NCI-H128 (cell line): ENCODE data around the gene DCAF11.
A peak's percentile ranks its signal among the peaks of the same experiment; 100 is the strongest.

Experiments
- DNase-seq: peaks from one replicate; lab custom pipeline; 2025; ENCODE audit not compliant: unreplicated experiment; lab: John Stamatoyannopoulos, UW

DCAF11 gene

GRCh38 chr14:24114532-24115421, at the start of gene DCAF11, which contains the start of gene NRL:
Gene DCAF11, plus strand, starts transcription at chr14:24114777. Its CDS starts 818 bp downstream, at chr14:24115595.
Gene NRL, minus strand, starts transcription at chr14:24114949. Its CDS starts 32,101 bp downstream, at chr14:24082848.
- DNase-seq = peak; percentile 97

DNA sequence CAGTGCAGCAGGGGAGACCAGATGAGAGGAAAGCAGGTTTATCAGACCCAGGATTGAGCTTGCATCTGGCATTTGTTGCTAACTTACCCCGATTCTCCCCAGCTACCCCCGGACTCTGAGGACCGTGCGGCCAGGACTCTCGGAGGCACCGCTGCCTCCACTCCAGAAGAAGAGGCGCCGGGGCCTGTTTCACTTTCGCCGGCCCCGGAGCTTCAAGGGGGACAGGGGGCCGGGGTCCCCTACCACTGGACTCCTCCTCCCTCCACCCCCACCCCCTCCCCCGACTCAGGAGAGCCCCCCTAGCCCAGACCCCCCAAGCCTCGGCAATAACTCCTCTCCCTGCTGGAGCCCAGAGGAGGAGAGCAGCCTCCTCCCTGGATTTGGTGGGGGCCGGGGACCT, 49.7 kb upstream of the DCAF11 start:
- no peak for DNase-seq

GRCh38 chr14:24065408-24065807, 49.2 kb upstream of the DCAF11 start:
- DNase-seq = no peak

DNA sequence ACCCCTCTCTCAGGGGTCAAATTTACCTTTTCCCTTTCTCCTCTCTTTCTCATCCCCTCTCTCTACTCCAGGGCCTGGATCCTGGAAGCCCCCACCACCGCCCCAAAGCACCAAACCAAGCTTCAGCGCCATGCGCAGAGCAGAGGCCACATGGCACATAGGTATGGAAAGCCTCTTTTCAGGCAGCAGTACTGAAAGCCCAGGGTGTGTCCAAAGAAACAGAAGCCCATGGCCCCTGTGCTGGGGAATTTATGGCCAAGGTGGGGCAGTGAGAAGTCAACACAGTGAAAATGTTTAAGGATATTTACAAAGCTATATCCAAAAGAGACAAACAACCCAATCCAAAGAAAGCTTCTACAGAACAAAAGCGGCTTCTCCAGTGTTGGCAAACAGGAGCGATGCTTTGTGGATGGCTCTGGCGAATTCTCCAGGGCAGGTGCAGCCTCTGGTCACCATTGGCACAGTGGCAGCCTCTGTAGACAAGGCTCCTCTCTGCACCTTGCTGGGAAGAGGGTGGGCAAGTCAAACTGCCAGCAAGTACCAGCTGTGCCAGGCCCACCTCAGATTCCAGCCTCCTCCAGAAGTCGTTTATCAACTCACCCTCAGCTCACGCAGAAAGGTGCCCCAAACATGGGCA, 48.0 kb upstream of the DCAF11 start:
- no peak for DNase-seq

GRCh38 chr14:24067133-24068082, 47.2 kb upstream of the DCAF11 start:
- DNase-seq = no peak

GRCh38 chr14:24068711-24069410, 45.7 kb upstream of the DCAF11 start:
- no peak for DNase-seq

DNA sequence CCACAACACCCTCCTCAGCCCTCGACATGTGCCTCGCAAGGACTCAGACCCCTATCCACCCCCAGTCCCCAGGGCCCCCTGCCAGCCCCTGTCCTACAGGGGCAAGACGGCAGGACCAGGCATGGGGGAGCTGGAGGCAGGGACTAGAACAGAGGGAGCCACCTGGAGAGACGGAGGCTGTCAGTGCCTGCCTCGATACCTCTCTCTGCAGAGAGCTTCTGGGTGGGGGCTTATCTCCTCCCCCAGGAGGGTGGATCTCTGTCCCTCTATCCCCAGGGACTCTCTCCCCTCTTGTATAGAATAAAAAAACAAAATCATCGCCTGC, 45.2 kb upstream of the DCAF11 start:
- DNase-seq = no peak

GRCh38 chr14:24070285-24071143, 44.1 kb upstream of the DCAF11 start:
- no peak for DNase-seq

DNA sequence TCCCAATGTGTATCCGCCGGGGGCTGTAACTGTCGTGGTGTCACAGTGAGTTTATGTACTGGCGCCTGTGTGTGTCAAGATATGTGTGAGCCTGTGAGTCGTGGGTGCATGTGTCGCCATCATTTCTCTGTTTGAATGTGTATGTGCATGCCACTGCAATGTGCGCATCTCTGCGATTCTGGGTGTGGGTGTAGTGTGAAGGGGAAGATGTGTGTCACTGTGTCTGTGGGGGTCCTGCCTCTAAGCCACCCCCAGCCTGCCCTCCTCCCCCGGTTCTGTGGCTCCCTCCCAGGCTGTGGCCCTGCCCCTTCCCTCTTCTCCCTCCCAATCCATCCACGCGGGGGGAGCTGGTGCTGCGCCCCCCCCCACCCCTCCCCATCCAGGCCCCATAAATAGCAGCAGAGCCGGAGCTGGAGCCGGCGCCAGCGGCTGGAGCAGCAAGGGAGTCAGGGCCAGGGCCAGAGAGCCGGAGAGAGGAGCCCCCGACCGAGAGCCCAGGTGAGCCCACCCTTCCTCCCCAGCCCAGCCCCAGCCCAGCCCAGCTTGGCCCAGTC, 43.4 kb upstream of the DCAF11 start, which contains the start of gene CPNE6:
Gene CPNE6 (plus strand): TSS at position 419 of the 554 bp plus-strand sequence. CDS start 1,375 bp downstream, outside the sequence.
- no peak for DNase-seq

DNA sequence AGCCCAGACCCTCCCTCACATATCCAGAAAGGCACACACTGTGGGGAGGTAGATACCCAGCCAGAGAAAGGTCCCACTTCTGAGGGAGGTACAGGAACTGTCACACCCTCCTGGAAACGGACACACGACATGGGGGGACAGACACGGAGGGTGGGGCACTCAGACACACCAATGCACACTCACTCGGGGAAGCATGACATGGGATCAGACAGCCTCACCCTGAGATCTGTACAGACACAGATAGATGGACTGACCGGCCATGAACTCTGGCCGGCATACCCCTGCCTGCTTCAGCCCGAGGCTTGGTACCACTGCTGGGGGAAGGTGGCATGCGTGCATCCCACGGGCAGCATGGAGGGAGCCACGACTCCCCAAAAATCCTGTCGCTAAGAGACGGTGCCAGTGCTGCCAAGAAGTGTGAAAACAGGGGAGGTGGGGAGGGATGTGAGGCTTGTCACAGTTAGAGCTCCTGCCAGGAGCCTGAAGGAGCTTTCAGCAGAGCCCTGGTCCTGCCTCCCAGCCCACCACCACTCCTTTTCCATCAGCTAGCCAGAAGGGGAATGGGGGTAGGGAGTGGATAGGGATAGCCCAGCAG, 42.6 kb upstream of the DCAF11 start:
- DNase-seq = no peak

- DNase-seq = no peak
Measured at GRCh38 chr14:24072436-24072835, 42.1 kb upstream of the DCAF11 start.

DNA sequence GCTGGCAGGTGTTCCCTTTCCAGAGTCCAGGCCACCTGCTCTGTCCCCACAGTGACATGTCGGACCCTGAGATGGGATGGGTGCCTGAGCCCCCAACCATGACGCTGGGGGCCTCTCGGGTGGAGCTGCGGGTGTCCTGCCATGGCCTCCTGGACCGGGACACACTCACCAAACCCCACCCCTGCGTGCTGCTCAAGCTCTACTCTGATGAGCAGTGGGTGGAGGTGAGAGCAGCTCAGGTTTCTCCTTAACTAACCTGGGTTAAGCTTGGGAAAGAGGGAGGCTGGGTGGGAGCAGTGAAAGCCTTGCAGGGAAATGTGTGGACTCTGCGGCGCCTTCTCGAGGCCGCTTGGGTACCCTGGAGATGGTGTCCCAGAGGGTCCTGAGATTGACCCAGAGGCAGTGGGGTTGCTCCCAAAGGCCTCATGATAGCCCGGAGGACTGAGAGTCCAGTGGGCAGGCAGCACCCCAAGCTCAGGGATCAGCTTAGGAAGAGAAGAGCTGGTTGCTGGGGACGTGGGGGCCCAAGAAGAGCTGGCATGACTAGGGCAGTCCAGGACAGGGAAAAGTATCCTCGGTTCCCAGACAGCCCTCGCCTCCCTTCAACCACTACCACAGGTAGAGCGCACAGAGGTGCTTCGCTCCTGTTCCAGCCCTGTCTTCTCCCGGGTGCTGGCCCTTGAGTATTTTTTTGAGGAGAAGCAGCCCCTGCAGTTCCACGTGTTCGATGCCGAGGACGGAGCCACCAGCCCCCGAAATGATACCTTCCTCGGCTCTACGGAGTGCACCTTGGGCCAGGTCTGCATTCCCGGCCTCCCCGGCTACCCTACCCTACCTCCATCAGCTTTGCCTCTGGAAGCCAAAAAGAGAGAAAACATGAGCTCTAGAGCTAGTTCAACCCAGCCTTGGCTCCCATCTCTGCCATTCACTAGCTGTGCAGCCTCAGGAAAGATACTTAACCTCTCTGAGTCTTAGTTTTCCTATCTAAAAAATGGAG, 41.4 kb upstream of the DCAF11 start:
- DNase-seq = no peak

GRCh38 chr14:24074625-24075484, 39.7 kb upstream of the DCAF11 start:
- DNase-seq = no peak

DNA sequence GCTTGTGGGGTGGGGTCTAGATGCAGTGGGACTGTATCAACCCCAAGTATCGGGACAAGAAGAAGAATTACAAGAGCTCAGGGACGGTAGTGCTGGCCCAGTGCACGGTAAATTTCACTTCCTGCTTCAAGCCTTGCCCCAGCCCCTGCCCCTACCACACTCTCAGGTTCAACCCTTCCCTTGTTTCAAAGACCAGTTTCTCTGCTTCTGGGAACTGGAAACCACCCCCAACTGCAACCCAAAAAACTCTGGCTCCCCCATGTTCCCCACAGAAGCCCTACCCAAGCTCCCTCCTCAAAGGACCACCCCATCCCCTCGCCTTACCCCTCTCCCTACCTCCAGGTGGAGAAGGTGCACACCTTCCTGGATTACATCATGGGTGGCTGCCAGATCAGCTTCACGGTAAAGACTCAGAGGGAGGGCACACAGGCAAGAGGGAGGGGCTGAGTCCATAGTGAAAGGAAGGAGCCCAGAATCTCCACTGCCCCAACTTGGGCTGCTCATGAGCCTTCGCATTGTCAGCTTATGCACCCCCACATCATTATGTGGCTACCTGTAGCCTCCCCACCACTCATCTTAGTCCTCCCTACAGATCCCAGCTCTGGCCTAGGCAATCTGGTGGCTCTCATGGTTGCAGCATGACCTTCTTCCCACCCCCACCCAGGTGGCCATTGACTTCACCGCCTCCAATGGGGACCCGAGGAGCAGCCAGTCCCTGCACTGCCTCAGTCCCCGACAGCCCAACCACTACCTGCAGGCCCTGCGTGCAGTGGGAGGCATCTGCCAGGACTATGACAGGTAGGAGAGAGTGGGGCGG, 38.9 kb upstream of the DCAF11 start:
- no peak for DNase-seq

DNA sequence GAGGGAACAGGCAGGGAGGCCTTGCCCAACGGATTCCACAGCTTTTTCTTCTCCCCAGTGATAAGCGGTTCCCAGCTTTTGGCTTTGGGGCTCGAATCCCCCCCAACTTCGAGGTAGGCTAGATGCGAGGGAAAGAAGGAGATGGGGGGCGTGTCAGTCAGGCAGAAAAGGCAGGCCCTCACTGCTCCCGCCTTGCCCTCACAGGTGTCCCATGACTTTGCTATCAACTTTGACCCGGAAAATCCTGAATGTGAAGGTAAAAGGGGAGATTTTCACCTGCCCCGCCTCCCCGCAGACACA, 38.3 kb upstream of the DCAF11 start:
- no peak for DNase-seq

DNA sequence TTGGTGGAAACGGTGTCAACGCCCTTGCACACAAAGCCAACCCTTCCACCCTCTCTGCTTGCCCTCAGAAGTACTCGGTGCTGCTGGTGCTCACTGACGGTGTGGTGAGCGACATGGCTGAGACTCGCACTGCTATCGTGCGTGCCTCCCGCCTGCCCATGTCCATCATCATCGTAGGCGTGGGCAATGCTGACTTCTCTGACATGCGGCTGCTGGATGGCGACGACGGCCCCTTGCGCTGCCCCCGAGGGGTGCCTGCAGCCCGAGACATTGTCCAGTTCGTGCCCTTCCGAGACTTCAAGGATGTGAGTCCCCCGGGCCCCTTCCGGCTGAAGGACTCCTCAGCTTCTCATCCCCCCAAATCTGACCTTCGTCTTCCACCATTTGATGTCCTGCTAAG, 37.5 kb upstream of the DCAF11 start:
- DNase-seq = no peak
